Measurements from ENCODE around the gene MANBA. TPM values are rescaled to one million over a fixed set of nuclear protein-coding genes. Genes with fewer than 3 reads are reported as not detected.

The MANBA gene
- total RNA-seq, 4 donors from 2014 or later: 8.9 to 15.5 (median 12.6) TPM

DNA sequence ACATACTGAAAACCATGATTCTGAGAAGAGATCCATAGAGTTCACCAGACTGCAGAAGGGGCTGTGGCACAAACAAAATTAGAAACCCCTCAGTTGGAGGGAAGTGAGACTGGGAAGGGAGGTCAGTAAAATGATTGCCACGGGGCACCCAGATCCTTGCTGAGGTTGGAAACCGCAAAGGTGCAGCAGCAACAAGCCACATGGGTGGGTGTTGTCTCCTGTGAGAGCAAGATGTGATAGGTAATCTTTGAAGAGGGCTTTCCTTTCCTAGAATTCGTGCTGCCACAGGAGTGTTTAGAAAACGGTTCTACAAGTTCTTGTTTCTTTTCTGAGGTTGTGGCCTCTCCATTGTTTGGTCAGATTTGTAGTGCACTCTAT, 174.1 kb downstream of the MANBA start:
- H3K9me3 ChIP-seq: no peaks in the 10 kb centered on the region
- intact Hi-C loops (cut with DNase I; ENCODE audit: low total_unique reads) (no loop called here), in situ Hi-C loops (cut with MboI; ENCODE audit: low sequenced_read_pairs in 4 of 4) (no loop called here)
- H3K4me1 ChIP-seq: no peaks in the 10 kb centered on the region
- H3K27ac ChIP-seq: no peak overlapping the region
- ATAC-seq: no peak
- no peak for DNase-seq
- peaks cover 0 to 64% of the 10 kb centered on the region in 2 donors for H3K36me3 ChIP-seq
- H3K4me3 ChIP-seq: no peak overlapping the region
- no peaks in the 10 kb centered on the region for H3K27me3 ChIP-seq
- no peak for TF ChIP-seq POLR2A (IDR thresholded peaks at IDR 0.05)
- TF ChIP-seq, protein P1, sequence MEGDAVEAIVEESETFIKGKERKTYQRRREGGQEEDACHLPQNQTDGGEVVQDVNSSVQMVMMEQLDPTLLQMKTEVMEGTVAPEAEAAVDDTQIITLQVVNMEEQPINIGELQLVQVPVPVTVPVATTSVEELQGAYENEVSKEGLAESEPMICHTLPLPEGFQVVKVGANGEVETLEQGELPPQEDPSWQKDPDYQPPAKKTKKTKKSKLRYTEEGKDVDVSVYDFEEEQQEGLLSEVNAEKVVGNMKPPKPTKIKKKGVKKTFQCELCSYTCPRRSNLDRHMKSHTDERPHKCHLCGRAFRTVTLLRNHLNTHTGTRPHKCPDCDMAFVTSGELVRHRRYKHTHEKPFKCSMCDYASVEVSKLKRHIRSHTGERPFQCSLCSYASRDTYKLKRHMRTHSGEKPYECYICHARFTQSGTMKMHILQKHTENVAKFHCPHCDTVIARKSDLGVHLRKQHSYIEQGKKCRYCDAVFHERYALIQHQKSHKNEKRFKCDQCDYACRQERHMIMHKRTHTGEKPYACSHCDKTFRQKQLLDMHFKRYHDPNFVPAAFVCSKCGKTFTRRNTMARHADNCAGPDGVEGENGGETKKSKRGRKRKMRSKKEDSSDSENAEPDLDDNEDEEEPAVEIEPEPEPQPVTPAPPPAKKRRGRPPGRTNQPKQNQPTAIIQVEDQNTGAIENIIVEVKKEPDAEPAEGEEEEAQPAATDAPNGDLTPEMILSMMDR (IDR thresholded peaks at IDR 0.05 in 4 of 5, conservative IDR thresholded peaks at IDR 0.05 in 1 of 5): no peak

DNA sequence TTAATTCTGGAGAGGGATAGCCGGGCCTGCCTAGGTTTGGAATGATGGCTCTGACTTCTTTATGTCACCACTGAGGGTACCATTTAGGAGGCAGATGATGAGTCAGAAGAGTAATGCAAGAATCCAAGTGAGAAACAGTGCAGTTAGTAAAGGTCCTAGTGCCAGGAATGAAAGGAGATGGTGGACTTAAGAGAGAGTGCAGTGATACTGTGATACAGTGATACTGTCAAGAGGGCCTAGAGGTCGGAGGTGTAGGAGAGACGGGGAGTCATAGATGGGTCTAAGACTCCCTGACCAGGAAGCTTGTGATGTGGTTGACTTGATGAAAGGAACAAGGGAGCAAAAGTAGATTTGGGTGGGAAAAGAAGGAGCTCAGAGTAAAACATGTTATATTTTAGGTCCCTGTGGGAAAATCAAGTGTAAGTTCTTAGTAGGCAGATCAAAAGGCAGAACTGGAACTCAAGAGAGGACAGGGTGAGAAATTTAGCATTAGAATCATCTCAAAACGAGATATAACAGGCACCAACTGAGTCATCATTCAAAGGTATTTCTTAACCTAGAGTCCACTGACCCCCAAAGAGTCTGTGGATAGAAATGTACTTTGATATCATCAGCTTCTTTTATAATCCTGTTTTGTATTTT, 174.6 kb downstream of the MANBA start:
- Histone ChIP-seq H3K9me3 (no peaks in the 10 kb centered on the region), H3K27ac (no peak overlapping the region), H3K36me3 (peaks cover 0 to 68% of the 10 kb centered on the region in 2 donors), H3K4me1 (no peaks in the 10 kb centered on the region), H3K4me3 (no peak overlapping the region), H3K27me3 (no peaks in the 10 kb centered on the region)
- intact Hi-C loops (cut with DNase I; ENCODE audit: low total_unique reads): no loop called here
- DNase-seq (no peak), ATAC-seq (no peak)
- TF ChIP-seq POLR2A (IDR thresholded peaks at IDR 0.05): no peak
- TF ChIP-seq, protein P1 (IDR thresholded peaks at IDR 0.05 in 4 of 5, conservative IDR thresholded peaks at IDR 0.05 in 1 of 5): no peak
- in situ Hi-C loops (cut with MboI; ENCODE audit: low sequenced_read_pairs in 4 of 4): no loop called here

DNA sequence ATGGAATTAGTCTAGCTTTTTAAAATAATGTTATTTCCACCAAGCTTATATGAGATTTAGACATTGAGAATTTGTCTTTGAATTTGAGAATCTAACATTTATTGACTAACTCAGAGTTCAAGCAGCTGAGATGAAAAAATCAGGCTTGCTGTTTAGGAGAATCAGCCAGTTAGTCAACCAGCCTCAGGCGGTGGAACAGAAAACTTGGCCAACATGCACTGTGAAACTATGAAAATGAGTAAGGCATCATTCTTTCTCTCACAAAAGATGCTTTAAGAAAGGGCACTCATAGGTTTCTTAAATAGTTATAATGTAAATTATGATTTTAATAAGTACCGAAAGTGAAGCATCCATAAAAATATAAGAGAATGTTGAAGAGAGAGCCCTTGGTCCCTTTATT, 175.4 kb downstream of the MANBA start:
- intact Hi-C loops (cut with DNase I; ENCODE audit: low total_unique reads): no loop called here
- in situ Hi-C loops (cut with MboI; ENCODE audit: low sequenced_read_pairs in 4 of 4): no loop called here
- H3K36me3 ChIP-seq: peaks cover 0 to 68% of the 10 kb centered on the region in 2 donors
- no peak overlapping the region for H3K4me3 ChIP-seq
- no peak overlapping the region for H3K27ac ChIP-seq
- no peaks in the 10 kb centered on the region for H3K4me1 ChIP-seq
- H3K27me3 ChIP-seq: no peaks in the 10 kb centered on the region
- ATAC-seq (no peak), DNase-seq (no peak)
- no peaks in the 10 kb centered on the region for H3K9me3 ChIP-seq
- TF ChIP-seq, protein P1 (IDR thresholded peaks at IDR 0.05 in 4 of 5, conservative IDR thresholded peaks at IDR 0.05 in 1 of 5): no peak

DNA sequence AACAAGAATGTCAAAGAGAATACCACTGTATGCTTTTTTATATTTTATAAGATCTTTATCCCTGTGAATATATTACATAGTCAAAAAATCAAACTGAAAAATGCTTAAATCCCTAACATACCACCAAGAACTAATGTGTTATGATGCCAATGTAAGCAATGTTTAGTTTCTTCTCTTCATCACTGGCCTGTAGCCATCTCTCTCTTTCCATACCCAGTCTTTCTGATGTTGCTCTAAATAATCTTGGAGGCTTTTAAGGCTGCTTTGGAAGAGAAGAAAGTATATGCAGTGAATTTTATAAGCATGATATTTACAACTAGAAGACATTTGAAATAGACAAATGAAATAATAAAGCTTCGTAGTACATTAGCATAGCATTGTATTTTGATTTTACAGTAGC, 176.7 kb downstream of the MANBA start:
- peaks cover 0 to 71% of the 10 kb centered on the region in 2 donors for H3K36me3 ChIP-seq
- no peaks in the 10 kb centered on the region for H3K4me1 ChIP-seq
- DNase-seq: no peak
- H3K9me3 ChIP-seq: no peaks in the 10 kb centered on the region
- TF ChIP-seq POLR2A (IDR thresholded peaks at IDR 0.05): no peak
- TF ChIP-seq, protein P1 (IDR thresholded peaks at IDR 0.05 in 4 of 5, conservative IDR thresholded peaks at IDR 0.05 in 1 of 5): no peak
- no peaks in the 10 kb centered on the region for H3K27me3 ChIP-seq
- no peak for ATAC-seq
- H3K4me3 ChIP-seq: no peak overlapping the region
- no peak overlapping the region for H3K27ac ChIP-seq
- in situ Hi-C loops (cut with MboI; ENCODE audit: low sequenced_read_pairs in 4 of 4): no loop called here
- intact Hi-C loops (cut with DNase I; ENCODE audit: low total_unique reads): no loop called here

Other genes starting within 250 kb of the MANBA start
- gene UBE2D3, start 66.6 kb upstream of the MANBA start, total RNA-seq: 100 to 1,000 TPM; 350 to 562 (median 392) TPM
- gene CISD2, start 108.0 kb upstream of the MANBA start, total RNA-seq: 1 to 10 TPM; 3.8 to 8.9 (median 5.3) TPM